ENCODE results near the gene SYS1. TPM values are rescaled to one million over a fixed set of nuclear protein-coding genes. Genes with fewer than 3 reads are reported as not detected.

Gene SYS1
- polyA plus RNA-seq, 4 donors: 27.8 to 32.4 (median 31.9) TPM

DNA sequence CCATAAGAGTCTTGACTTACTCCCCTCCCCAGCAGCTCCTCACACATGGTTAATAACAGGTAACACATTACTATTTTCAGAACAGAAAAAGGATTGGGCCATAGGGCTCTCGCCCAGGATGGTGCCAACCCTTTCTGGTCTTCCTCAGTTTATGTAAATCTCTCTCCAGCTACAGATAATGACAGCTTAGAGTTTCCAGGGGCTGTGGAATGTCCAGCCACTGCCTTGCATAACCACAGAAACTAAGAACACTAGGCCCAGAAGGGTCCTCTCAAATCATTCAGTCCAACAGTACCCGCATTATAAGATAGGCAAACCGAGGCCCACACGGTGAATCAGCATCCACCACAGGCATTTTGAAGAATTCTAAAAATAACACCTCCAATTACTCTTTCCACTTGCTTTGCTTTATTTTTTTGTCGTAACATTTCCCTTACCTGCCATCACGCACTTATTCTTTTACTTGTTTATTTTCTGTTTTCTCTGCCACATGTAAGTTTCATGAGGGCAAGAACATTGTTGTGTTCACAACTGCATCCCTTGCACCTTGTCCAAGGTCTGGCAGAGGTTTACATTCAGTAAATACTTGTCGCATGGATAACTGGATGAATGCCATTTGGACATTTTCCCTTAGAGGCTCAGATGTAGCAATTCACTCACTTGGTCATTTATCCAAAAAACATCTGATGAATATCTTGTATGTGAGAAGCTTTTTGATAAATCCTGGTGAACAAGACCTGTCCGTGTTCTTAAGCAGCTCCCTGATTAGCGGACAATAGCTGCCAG lies 8.3 kb upstream of the SYS1 start:
- no peak for DNase-seq (ENCODE audit: low read depth in 4 of 4, low spot score in 3 of 4)

DNA sequence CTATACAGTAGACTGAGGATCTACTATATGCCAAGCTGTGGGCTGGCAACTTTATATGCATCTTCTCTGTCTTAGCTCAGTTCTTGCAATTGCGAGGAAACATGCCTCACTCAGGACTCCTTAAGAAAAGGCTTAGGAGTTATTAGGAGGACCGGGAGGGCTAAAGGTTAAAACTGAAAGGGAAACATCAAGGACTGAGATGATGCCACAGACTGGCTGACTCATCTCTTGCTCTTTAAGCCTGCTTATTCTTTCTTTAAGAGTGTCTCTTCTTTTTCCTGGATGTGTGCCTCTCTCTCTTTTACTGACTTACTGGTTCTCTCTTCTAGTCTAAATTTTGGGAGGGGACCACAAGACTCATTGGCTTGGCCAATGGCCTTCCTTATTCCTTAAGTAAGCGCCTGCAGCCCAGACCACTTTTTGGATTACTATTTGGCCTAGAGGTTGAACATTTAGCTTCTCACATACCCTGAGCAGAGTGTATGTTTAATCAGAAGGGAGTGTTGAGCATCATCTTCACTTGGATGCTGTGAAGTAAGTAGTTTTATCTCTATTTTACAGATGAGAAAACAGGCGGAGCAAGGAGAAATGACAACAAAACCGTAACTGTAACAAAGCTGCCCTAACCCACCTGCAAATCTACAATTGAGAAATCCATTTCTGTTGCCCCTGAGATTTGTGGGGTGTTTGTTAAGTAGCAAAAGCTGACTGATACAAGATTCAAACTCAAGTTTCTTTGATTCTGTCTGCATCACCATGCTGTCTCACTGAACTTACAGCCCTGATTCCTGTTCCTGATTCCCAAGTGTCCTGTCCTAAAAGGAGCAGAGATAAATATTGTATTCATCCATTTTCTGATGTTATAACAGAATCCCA lies 7.5 kb upstream of the SYS1 start:
- no peak for DNase-seq (ENCODE audit: low read depth in 4 of 4, low spot score in 3 of 4)

DNA sequence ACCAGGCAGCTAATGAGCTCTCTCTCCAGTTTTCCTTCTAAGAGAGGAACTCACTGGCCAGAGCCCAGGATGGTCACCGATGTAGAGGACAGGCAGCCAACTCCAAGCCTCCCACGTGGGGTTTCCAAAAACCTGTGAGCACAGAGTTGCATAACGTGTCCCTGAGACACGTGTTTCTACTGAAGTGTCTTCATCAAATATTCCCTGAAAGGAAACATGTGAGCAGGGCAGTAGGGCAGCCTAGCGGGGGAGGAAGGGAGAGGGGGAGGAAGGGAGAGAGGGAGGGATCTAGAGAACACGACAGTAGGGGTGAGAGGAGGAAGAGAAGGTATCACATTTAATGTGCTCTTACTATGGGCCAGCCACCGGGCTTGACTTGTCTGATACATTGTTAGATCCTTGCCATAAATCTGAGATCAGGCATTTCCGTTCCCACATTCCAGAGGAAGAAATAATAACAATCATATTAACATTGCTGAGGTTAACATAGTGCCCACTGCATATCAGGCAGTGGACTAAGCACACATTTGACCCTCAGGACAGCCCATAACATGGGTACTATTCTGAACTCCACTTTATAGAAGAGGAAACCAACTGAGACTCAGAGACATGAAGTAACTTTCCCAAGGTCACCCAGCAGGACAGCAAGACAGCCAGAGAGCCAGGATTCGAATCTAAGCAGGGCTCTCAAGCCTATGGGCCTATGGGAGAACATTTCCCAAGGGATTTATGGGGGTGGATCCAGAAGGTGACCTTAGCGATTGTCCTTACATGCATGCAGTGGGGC lies 4.5 kb upstream of the SYS1 start:
- DNase-seq (ENCODE audit: low read depth in 4 of 4, low spot score in 3 of 4): no peak

DNA sequence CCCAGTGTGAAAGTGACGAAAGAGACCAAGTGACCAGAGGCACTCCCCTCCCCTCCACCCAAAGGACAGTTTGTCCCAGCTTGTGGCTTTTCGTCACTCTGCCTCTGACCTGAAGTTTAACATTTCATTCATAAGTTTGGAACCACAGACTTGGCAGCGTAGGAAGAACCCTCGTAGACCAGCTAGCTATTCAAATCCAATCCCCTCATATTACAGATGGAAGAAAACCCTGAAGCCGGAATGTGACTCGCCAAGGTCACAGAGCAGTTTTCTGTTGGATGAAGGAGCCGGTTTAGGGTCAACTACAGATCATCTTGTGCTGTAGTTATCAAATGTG lies 3.9 kb upstream of the SYS1 start:
- no peak for DNase-seq (ENCODE audit: low read depth in 4 of 4, low spot score in 3 of 4)

DNA sequence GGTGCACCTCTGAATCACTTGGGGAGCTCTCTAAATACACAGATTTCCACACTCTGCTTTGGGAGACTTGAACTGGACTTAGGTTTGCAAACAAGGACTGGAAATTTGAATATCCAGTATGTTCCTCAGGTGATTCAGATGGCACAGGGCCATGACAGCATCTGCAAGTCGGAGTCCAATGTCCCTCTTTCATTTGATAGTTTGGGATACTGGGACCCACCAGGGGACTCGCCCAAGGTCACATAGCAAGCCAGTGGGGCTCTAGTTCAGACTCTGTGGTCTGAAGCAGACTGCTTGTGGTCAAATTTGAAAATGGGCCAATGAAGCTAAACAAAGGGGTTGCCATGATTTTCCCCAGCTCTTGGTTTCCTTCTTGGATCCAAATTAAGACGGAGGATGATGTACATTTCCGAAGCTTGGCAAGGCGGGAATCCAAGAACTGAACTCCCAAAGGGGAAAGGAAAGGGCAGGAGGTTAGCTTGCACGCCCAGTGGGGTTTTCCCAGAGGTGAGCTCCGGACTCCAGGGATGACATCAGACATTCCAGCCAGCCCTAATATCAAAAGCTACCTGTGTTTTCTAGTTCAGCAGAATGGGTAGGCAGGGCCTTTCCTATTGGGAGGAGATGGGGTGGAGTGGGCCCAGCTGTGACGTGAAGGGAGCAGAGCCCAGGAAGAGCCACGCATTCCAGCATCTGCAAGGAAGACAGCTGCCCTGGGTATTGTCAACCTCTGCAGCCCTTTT lies 3.4 kb upstream of the SYS1 start:
- DNase-seq (ENCODE audit: low read depth in 4 of 4, low spot score in 3 of 4): no peak

DNA sequence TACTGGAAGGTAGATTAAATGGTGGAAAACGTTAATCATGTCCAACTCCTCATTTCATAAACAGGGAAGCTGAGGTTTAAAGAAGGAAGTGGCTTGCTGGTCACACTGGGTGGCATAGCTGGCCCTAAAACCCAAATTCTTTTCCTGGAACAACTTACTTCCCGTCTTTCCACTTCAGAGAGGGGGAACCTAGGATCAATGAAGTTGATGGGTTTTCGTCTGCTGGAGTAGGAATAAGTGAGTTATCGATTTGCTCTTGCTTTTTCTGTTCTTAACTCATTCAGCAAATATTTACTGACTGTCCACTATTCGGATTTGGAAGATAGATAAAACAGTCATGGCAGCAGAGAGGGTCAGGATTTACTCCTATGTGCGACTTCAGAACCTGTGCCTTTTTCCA lies 1.2 kb upstream of the SYS1 start:
- no peak for DNase-seq (ENCODE audit: low read depth in 4 of 4, low spot score in 3 of 4)

DNA sequence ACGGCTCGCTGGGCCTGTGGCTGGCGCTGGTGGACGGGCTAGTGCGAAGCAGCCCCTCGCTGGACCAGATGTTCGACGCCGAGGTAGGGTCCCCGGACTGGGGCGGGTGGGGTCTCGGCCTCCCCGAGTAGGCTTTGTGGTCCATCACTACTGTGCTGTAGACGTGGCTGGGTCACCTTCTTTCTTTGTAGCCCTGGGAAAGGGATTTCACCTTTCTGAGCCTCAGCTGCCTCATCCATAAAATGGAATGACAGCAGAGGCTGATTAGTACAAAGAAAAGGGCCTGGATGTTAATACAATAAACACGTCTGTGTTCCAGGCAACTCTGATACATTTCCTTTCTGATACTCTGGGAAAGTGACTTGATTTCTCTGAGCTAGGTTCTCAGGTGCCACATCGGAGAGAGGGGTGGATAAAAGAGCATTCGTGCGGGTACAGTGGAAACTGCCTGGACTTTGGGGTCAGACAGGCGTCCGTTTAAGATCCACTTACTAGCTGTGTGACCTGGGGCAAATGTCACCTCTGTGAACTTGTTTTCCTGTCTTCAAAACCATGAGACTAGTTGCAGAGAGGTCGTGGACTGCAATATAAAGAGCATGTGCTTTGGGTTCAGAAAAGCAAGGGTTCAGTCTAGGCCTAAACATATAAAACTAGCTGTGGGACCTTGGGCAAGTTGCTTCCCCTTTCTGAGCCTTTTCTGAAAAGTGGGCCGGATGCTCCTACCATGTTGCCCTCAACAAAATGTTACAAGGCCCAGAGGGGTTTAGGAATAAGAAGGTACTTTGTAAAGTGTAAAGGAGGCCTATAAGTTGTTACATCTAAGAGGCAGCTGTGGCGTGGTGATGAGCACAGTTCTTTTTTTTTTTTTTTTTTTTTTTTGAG lies 896 bp downstream of the SYS1 start:
- DNase-seq (ENCODE audit: low read depth in 4 of 4, low spot score in 3 of 4): no peak

DNA sequence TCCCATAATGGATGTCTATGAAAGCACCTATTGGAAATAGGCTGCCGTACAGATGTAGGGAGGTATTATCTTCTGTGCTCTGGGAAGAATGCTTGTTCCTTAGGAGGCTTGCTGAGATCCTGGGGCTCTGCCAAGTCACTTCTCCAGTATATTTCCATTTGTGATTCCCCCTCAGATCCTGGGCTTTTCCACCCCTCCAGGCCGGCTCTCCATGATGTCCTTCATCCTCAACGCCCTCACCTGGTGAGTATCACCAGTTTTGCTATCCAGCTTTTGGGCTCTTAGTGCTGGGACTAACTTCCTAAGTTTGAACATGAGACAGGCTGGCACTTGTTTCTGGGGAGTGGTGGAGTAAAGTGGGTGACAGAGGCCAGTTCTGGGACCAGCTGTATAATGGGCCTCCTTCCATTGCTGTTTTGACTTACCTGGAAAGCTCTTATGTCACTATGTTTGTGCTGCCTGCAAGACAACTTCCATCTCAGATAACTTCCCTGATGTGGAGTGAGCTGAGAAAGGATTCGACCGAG lies 2.6 kb downstream of the SYS1 start:
- no peak for DNase-seq (ENCODE audit: low read depth in 4 of 4, low spot score in 3 of 4)

DNA sequence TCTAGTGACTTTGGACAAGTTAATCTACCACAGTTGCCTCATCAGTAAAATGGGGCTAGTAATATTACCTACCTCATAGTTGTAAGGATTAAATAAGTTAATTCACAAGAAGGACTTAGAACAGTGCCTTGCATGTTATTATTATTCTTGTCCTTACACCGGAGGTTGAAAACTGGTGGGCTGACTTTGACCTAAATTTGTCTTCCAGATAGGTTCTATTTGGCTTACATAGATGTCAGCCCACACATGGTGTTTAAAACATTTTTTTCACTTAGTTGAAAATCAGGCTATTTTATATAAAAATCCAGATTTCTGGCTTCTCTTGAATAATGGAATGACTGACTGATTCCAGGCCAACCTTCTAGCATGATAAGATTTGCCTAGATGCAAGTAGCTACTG lies 3.2 kb downstream of the SYS1 start:
- no peak for DNase-seq (ENCODE audit: low read depth in 4 of 4, low spot score in 3 of 4)

DNA sequence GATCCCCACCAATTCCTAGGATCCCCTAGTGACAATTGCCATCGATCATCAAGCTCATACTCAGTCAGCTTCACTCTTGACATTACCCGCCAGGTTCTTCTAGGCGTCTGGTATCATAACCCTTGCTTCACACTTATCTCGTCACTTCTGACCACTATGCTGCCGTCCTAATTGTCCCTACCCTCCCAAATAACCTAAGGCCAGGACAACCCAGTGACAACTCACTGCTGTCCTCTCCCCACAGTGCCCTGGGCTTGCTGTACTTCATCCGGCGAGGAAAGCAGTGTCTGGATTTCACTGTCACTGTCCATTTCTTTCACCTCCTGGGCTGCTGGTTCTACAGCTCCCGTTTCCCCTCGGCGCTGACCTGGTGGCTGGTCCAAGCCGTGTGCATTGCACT lies 3.7 kb downstream of the SYS1 start:
- DNase-seq (ENCODE audit: low read depth in 4 of 4, low spot score in 3 of 4): no peak

DNA sequence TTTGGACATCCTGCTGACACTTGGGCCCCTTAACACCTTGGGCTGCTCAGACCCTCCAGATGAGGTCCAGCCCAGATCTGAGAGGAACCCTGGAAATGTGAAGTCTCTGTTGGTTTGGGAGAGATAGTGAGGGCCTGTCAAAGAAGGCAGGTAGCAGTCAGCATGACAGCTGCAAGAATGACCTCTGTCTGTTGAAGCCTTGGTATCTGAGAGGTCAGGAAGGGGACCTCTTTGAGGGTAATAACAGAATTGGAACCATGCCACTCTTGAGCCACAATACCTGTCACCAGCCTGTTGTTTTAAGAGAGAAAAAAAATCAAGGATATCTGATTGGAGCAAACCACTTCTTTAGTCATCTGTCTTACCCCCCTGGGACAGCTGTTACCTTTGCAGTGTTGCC lies 4.2 kb downstream of the SYS1 start:
- no peak for DNase-seq (ENCODE audit: low read depth in 4 of 4, low spot score in 3 of 4)

DNA sequence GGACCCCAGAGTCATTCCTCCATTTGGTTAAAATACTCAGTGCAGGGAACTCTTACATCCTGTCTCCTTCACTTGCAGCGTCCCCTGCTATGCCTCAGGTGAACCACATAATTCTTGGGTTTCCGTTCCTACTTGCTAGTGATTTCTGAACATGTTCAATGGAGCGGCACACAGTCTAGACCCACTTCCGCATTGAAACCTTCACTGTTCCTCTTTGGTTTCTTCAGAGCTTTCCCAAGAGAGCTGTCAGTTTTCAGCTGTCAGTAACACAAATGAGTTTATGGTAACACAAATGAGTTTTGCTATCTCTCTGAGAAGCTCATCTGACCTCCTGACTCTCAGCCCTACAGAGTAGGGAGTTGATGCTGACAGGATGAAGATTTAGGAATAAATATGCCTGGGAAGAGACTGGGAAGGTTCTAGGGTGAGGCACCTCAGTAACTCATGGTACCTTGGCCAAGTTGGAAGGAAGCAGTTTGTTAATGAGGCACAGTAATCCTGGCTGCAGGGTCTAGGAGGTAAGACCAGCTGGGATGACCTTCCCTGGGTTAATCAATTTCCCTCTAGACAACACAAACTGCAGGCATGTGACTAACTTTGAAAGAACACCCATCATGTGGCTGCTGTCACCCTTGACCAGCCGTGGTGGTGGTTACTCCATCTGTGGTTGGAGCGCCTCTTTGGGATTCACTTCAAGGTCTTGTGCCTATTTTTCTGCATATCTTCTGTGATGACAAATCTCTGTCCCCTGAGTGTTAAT lies 5.4 kb downstream of the SYS1 start:
- DNase-seq (ENCODE audit: low read depth in 4 of 4, low spot score in 3 of 4): no peak

DNA sequence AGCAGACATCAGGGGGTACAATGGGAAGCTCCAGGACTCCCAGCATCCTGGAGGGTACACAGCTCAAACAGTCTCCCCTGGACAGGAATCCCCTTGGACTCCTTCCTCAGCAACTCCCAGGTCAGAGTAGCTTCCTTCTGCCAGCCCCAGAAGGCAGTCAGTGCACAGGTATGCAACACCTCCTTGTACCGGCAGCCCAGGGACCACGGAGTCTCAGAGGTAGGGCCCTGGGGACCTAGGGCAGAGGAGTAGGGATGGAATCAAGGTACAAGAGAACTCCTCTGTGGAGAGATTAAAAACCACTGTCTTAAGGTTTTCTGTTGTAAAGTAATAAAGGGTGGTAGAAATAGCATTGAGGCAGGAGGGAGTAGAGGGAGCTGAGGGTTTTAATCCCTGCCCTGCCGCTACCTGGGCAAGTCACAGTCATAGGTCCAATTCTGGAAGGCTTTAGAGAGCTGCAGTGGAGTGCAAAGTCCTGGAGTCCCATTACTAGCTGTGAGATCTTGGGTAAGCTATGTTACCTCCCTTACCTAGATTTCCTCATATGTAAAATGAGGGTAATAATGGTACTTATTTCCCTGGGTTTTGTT lies 7.7 kb downstream of the SYS1 start:
- DNase-seq (ENCODE audit: low read depth in 4 of 4, low spot score in 3 of 4): no peak

DNA sequence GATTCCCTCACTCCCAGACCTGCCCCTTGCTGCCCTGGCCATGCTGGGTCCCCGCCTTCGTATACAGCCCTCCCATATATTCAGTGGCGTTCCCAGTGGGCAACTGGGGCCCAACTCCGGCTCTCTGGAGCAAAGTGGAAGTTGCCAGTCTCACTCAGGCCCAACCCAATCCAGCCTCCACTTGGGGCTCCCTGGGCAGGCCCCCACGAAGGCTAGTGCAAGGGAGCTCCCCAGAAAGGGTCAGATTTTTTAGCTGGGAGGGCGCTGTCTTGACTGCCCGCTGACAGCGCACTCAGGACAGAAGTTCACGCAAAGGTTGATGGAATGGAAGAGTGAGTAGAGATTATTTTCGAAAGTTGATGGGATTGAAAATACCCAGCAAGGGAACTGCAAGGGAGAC lies 9.3 kb downstream of the SYS1 start:
- no peak for DNase-seq (ENCODE audit: low read depth in 4 of 4, low spot score in 3 of 4)

DNA sequence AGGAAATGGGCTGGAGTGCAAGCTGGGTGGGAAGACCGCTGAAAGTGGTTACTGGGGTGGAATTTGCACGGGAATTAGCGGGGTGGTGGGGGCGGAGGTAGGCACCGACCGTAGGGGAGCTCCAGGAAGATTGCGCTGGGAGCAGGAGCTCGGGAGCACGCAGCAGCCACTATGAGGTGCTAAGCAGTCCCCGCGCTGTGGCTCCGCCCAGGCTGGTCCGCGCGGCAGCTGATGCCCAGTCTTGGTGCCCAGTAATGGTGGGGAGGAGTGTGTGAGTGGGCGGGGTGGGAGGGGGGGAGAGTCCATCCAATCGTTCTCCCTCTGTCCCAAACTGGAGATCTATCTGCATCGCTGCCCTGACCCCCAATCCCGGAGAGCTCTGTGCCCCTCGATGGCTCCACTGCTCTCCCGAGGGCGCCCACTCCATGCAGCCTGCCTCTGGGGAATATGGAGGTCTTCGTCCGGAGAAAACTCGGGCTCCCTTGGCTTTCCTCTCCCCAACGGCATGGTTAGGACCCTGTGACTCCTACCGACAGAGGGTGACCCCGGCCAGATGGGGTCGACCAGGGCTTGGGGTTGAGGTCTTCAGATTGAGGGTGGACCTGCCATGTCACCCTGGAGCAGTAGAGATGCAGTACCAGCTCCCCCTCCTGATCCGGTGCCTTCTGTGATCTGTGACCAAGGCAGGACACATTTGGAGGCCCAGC lies 9.8 kb downstream of the SYS1 start:
- DNase-seq (ENCODE audit: low read depth in 4 of 4, low spot score in 3 of 4): no peak

DNA sequence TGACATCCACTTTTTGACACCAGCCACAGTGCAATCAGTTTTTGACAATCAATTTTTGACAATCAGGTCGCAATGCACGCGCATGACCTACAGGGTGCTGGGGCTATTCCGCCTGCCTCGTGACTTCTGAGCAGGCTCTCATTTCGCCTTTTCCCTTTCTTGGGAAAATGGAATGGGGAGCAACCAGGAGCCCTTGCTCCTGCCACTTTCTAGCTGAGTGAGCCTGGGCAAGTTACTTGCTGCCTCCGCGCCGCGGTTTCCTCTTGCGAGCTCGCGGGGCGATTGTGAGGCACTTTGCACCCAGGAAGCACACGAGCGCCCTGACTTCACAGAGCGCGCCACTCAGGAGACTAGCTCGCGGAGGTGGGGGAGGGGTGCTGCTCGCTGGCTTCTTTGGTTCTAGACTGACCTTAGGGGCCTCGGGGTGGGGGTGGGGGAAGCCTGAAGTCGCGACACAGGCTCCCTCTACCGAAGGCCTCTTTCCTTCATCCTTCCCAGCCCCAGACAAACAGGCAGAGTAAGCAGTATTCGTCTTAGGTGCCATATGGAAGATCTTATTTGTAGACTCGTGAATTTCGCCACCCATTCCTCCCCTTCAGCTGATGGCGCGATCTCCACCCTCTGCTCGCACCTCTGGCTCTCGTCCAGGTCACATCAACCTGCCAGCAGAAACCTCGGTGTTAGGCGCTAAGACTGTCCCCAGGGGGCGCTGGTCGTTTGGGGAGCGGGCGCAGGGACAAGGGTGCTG lies 10.6 kb downstream of the SYS1 start:
- DNase-seq (ENCODE audit: low read depth in 4 of 4, low spot score in 3 of 4): peak in 2 of 4 donors; percentile 70

DNA sequence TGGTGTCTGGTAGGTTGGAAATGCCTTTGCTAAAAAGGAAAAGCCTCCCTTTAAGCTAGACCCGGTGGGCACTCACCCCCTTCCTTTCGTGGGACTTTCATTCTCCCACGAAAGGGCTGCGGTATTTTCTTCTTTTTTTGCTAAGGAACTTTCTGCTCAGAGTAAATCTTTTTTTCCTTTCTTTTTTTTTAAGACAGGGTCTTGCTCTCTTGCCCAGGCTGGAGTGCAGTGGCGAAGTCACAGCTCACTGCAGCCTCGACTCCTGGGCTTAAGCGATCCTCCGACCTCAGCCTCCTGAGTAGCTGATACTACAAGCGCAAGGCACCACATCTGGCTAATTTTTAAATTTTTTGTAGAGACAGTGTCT lies 11.1 kb downstream of the SYS1 start:
- no peak for DNase-seq (ENCODE audit: low read depth in 4 of 4, low spot score in 3 of 4)
